DMS153 (cell line): Measurements from ENCODE around the gene ZEB2.
"Not testable (repeated sequence)": the region's sequence is repeated elsewhere in the genome, so short reads cannot be mapped to it uniquely, and the experiment has no call there.

Experiments
- DNase-seq: peaks from one replicate; lab custom pipeline; 2025; lab: John Stamatoyannopoulos, UW

Gene ZEB2

DNA sequence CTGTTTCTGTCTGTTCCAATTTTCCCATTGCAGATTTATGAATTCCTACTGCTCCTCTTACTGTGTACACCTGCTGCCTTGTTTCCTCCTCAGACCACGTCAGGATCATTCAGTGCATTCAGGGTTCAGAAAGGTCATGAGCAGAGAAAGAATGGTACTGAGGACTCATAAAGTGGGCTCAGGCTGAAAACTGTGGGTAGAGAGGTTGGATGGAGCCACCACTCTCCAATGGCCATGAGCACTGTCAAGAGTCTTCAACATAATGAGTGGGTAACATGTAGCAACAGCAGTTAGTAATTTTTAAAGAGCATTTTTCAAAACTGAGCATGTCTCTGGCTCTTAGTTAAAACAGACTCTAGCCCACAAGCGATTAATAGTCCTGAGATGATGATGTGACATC is 138.2 kb downstream of the ZEB2 start:
- DNase-seq = no peak

DNA sequence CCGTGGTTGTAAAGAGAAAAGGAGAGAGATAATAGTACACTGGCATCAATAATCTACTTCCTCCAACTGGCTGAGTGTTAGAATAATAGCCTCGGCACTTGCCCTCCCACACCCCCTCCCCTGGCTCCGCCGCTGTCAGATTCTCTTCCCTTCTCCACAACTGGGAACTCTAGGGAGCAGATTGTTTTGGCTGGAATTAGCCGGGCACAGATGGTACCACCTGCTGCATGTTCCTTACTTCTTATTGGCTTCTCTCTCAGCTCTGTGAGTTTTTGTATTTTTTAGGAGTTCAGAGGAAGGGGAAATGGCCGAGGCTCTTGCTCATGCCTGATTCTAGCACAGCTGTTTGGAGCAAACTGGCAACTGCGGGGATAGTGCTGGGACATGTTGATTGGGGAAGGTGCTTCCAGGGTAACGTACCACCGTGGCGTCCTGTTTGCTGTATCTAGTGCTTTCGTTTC is 140.0 kb downstream of the ZEB2 start:
- no peak for DNase-seq

DNA sequence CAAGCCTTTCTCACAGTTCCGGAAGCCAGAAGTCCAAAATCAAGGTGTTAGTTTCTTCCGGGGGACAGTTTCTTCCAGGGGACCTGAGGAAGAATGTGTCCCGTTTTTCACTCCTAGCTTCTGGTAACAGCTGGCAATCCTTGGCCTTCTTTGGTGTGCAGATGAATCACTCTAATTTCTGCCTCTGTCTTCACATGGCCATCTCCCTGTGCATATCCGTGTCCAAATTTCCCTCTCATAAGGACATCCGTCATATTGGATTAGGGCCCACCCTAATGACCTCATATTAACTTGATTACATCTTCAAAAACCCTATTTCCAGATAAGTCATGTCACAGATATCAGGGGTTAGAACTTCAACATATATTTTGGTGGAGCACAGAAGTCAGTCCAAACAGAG is 141.4 kb downstream of the ZEB2 start:
- no peak for DNase-seq

DNA sequence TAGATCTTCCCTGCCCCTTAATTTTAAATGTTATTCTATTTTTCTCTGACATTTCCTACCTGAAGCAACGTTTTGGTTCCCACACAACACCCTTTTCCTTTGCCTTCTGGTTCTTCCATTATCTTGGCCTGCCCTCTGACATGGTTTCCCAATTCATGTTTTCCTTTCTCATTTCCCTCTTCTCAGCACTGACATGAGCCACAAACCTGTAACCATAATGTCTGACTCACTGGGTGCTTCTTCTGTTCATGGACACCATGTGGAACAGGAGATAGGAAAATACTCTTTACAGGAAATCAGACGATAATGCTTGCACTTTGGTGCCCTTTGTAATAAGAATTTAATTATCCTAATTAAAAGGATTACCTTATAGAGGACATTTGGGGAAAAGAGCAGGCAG is 142.0 kb downstream of the ZEB2 start:
- no peak for DNase-seq

DNA sequence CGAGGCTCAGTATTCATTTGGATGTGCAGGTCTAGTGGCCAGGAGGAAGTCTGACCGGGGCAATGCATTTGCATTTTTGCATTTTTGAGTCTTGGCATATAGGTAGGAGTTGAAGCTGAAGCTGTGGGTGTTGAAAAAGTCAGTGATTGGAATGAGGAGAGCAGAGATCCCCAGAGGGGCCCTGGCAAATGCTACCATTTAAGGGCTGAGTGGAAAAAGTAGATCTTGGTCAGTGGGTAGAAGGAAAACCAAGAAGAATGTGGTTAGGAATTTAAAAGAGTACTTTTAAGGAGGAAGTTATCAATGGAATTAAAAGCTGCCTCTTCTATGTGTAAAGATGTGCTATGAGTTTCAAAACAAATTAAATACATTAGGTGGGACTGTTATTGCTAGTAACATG is 143.0 kb downstream of the ZEB2 start:
- DNase-seq = no peak

DNA sequence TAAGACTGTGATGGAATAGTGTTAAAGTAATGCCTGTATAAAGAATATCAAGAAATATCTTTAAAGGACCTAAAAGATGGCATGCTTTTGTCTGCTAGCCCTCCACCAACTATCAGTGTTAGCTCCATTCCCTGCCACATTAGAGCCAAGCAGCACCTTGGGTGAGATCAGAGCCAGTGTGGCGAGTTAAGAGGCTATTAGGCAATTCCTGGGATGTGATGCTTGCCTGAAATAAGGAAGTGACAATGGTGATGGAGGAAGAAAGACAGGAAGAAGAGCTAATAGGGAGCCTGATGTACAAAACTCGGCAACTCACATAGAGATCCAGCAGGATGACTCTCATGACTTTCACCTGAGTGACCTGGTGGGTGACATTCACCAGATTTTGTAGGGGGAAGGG is 143.5 kb downstream of the ZEB2 start:
- DNase-seq = no peak

DNA sequence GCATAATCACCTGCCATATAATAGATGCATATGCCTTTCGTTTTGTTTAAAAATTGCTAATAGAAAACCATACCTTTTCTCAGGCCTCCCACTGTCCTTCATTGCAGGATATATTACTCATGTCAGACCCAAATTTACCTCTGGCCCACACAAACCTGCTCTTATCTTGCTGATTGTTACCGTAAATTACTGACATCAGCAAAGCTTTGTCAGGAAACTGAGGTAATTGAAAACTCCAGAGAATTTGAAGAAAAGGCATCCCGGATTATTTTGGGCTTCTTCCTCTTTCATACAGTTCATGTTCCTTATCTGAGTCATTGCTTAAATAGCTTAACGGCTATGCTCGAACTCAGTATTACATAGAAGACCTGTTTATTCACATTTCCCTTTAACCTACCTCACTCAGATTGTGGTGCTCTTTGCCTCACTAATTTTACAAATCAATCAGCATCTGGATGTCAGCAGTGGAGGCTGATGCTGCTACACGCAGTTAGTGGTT is 145.7 kb downstream of the ZEB2 start:
- DNase-seq = no peak

DNA sequence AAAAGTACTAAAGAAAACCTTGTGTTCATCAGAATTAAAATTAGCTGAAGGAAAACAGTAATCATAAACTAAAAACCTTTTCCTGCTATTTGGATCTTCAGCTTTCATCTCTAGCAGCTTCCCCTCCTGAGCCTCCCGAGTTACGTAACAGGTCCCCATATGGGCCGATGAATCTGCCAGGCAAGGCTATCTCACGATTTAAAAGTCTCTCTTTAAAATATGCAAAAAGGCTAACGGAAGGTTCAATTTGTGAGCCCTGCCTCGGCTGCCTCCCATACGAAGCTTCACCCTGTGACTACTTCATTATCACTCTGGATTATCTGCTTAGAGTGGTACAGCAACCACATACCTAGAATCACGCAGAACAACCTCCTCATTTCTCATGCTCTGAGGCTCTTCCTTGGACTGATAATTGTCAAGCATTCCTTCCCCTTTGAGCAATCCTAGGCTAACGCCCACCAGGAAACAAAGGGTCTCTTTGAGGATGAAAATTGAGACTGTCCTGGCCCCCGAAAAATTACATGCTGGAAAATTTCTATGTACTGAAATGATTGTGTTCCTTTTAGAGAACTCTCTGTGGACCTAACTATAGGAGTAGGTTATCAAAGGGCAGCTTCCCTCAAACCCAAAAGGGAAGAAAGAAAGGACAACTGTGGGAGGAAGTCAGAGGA is 147.4 kb downstream of the ZEB2 start:
- no peak for DNase-seq

DNA sequence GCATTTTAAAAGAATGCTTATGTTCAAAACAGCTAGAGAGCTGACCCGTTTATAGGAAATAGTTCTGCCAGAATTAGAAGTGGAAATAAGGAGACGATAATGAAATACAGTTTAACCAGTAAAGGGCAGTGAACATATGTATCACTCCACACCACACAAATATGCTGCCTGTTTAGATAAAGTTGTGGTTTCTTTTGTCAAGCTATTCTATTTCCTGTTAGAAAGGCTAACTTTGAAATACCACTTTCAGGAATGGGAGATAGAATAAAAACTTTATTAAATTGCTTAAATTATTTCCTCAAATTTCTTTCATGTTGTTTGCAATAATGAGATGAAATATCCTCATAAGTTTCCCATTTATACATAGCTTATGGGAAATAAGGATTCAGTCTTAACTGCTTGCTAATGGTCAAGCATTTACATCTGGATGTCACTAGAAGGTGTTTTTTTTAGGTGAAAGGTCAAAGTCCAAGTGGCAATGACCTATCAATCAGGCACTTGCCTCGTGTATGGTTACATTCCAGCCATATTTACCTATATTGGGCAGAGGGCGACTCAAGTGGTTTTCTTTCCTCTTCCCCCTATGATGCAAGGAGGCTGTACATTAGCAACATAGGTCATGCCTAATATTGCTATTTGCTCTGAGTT is 148.9 kb downstream of the ZEB2 start:
- no peak for DNase-seq

DNA sequence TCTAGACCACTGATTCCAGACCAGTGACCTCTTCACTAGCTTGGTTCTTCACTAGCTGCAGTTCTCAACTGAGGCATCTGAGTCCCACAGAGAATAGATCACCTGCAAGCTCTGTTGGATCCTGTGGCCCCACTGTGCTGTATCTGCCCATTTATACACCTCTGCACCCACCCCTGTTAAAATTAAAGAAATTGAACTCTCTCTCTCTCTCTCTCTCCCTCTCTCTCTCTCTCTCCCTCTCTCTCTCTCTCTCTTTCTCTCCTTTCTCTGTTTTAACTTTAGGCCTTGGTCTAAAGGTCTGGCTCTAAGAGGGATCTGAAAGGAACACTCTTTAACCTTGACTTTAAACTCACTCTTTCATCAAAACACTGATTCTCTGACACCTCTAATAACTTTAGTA is 150.5 kb downstream of the ZEB2 start:
- no peak for DNase-seq

DNA sequence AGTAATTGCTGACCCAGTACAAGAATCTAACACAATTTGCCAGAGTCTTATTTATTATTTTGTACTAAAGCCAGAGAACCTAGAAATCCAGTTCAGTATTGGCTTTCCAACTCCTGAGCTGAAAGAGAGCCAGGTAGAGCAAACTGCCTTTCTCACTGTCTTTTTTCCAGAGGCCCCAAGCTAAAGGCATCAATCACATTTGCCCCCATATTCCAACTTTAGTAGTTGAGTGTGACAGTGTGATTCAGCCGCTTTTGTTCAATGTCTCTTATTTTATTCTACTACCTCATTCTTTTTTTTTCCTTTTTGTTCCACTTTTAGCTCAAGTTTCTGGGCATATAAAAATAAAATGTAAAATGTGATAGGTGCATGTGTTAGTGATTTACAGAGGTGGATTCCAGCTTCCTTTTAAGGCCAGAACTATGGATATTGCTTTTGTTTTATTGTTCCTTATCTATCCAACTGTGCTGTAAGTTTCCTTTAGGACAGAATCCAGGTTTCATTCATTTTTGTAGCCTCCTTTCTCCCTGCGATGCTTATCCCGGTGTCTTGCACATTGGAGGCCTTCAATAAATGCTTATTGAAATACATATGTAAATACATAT is 153.0 kb downstream of the ZEB2 start:
- DNase-seq = no peak

DNA sequence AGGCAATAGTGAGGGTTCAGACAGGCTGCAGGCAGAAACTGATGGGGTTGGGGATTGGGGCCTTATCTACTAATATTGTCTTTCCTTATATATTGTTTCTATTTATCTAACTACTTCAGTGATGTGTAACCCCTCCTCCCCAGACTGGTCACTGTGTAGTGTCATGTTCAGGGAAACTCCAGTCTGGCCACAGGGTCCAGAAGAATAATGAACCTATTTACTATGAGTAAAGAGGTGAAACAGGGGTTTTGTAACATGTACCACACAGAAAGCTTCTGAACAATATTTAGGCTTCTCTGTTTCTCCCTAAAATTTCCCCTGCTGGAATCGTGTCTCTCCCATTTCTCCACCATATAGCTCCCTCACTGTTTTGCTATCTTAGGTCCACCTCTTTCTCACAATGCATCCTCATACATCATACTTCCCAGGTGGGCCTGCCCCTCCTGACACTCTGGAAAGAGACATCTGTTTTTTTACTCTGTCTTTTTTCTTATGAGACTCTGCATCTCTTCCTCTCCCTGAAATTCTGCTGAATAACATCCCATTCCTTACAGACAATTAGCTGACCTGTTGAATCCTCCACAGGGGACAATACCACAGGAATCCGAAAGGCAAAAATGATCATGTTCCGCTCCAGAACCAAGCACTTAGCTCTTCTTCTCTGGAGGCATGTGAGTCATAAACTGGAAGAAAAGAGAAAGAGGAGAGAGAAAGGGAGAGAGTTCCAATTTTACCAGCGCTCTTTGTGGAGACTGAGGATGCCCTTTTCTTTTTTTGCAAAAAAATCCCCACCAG is 154.8 kb downstream of the ZEB2 start:
- no peak for DNase-seq

DNA sequence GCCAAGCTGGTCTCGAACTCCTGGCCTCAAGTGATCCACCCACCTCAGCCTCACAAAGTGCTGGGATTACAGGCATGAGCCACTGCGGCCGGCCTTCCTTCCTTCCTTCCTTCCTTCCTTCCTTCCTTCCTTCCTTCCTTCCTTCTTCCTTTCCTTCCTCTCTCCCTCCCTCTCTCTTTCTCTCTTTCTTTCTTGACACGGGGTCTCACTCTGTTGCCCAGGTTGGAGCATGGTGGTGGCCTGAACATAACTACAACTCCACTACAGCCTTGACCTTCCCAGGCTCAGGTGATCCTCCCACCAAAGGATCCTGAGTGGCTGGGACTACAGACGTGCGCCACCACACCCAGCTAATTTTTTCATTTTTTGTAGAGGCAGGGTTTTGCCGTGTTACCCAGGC is 155.7 kb downstream of the ZEB2 start:
- not testable (repeated sequence) for DNase-seq

DNA sequence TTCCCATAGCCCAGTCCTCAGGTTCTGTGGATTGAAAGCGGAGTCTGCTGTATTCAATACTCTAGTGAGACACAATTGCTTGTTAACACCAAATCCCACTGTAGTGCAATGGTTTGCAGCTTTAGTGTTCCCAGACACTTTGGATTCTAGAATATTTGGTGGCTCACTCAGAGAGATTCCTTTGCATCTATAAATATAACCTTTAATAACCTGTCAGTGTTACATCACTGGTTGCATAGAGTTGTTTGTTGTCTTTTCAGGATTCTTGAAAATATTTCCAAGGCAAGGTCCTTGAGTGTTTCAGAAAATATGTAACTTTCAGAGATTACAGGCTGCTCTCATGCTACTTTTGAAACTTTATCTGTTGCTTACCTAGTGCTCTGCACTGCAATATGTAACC is 157.5 kb downstream of the ZEB2 start:
- DNase-seq = no peak

DNA sequence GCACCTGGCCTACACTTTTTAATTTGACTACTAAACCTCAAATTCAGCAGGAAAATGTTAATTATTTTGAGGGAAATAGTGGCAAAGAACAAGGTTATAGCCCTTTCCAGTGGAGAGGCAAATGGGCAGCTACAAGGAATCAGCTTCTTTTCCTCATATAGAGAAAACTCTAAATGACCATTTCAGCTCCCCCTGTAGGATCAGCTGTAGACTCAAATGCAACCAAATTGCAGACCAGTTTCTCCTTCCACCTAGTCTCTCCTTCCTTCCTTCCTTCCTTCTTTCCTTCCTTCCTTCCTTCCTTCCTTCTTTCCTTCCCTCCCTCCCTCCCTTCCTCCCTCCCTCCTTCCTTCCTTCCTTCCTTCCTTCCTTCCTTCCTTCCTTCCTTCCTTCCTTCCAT is 158.2 kb downstream of the ZEB2 start:
- no peak for DNase-seq

DNA sequence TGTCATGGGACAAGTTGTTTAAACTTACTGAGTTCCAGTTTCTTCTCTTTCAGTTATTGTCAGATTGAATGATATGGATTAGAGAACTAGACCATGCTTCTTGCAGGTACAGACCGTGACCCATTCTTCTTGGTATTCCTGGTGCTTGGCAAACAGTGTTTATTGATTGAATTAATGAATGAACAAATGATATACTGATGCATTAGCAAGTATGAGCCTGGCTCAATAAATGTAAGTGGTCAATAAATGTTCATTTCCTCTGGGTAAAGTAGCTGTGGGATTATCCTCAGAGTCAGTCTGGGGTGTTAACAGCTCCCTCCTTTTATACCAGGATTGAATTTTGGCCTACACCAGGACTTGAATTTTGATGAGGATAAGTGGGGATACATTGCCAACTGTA is 160.2 kb downstream of the ZEB2 start:
- no peak for DNase-seq

DNA sequence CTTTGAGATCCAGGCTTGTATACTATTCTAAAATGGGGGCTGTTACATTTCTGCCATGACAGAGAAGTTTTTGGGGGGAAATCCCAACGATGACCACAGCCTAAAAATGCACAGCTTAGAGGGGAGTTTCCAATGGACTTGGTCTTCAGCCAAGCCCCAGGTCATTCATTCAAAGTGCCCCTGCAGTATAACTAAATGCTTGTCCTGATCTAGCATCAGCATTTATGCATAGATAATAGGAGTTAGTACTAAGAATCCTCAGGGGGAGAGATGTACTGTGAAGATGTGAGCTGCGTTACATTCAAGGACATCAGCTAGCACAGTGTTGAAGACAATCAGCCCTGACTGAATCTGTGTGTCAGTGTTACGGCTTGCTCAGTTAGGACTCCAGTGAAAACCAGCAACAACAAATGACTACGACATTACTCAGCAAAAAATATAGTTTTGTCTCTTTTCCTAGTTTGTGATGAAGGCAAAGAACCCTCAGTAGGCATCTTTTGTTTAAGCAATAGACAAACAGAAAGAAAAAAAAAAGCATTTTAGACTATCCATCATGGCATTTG is 160.9 kb downstream of the ZEB2 start:
- no peak for DNase-seq

DNA sequence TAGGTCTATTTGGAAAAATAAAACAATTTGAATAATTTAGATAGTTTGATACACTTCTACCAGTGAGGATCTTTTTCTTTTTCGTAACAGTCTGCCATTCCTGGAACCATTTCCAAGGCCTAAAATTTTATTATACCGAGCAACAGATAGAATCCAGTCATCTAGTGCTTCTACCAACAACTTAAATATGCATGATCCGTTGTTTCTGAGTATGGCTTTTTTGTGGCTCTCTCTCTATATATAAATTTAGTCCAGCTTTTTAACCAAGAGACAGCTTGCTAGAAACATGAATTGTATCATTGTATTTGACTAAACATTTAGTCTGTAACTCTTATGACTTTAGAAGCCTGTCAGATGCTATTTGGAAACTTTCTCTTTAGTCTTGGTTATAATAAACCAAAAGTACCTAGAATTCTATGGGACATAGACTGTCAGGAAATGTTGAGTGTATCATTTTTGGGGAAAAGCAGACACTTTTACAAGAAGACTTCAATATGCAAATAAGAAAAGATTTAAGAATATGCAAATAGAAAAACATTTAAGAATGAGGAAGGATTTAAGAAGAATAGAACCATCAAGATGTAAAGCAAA is 161.4 kb downstream of the ZEB2 start:
- DNase-seq = no peak

DNA sequence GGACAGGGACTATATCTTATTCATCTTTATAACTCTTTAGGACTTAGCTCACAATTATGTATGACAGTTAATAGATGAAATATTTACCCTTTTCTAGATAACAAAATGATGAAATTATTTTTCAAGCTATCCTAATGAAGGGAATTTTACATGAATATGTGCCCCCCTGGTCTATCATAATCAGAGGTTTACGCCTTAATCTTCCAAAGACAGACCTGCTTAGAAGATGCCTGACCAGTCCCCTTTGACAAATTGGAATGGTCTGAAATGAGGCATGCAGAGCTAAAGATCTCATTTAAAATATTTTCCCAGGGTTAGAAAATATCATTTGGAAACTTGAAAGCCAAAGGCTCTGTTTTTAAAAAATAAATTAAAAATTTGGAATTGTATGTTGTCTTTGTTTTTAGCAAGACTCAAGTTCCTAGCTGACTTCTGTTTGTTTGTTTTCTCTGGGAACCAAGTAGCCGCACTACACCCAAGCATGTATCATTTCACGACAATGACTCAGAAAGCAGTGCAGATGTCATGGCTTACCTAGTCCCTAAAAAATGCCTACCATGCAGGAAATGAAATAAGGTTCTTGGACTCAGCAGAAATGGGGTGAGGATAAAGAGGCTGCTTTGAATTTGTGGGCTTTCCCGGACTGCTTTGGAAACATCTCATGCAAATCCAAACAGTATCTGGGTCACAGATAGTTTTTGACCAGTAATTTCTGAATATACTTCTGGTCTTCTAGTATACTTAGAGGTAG is 162.1 kb downstream of the ZEB2 start:
- DNase-seq = no peak

DNA sequence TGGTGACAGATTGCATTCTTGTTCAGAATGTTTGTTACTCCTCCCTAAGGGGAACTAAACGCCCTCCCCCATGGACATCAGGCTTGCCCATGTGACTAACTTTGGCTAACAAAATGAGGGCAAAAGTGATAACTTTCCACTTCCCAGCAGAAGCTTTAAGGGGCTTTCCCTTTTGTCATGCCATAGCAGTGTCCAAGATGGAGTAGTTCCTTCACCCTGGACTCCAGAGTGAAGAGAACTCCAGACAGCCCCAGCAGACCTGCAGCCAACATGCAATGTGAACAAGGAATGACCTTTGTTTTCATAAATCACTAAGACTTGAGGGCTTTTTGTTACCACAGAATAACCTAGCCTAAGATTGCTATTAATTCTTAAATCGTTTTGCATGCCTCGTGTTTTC is 163.5 kb downstream of the ZEB2 start:
- no peak for DNase-seq

DNA sequence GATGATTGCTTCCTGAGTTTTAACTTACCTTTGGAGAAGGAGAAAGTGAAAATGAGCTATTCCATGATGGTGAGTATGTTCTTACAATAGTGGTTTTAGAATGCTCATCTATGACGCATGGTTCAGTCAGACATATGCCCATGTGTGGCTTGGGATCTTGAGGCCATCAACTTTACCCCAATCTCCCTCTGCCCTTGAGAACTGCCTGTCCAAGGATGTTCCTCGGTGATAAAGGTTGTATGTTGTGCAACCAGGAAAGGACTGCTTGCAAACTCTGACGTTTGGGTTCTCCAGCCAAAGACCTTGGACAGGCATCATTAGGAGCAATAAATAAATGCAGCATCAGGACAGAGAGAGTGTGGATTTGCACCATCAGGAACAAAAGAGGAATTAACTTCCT is 165.0 kb downstream of the ZEB2 start:
- no peak for DNase-seq
